Epithelial cell of prostate (primary cell): ENCODE data around the gene IGF2BP1.
"Not testable (repeated sequence)": the region's sequence is repeated elsewhere in the genome, so short reads cannot be mapped to it uniquely, and the experiment has no call there.

Experiments
- DNase-seq: peaks from one replicate; pipeline ENCODE4 v3.0.0-alpha.2; 2011; ENCODE audit warnings: low read depth, low spot score
- H3K27ac ChIP-seq: fragments of 450-650 bp; 2 replicates; pipeline ENCODE4 v1.5.1; 2017; ENCODE audit warnings: mild to moderate bottlenecking

The IGF2BP1 gene

DNA sequence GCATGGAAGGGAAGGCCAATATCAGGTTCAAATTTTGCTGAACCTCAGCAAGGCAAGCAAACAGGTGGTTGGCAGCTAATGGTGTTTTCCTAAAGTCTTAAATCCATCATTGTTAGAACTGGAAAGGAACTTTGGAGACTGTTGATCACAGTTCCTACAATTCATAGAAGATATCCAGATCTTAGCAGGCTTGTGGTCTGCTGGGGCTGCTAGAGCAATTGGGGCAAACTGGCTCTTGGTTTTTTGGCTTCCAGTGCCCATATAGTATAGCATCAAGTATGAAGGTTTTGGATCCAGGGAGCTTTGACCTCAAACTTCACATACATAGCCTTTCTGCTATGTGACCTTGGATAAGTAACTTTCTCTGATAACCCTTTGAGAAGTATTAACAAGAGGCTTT lies 49.7 kb downstream of the IGF2BP1 start:
- no peak for DNase-seq
- no peak overlapping the region for H3K27ac ChIP-seq

DNA sequence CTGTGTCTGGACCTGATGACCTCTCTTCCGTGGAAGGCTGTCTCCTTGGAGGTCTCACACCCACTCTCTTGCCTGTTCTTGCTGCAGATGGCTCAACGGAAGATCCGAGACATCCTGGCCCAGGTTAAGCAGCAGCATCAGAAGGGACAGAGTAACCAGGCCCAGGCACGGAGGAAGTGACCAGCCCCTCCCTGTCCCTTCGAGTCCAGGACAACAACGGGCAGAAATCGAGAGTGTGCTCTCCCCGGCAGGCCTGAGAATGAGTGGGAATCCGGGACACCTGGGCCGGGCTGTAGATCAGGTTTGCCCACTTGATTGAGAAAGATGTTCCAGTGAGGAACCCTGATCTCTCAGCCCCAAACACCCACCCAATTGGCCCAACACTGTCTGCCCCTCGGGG lies 52.1 kb downstream of the IGF2BP1 start:
- no peak overlapping the region for H3K27ac ChIP-seq
- no peak for DNase-seq

DNA sequence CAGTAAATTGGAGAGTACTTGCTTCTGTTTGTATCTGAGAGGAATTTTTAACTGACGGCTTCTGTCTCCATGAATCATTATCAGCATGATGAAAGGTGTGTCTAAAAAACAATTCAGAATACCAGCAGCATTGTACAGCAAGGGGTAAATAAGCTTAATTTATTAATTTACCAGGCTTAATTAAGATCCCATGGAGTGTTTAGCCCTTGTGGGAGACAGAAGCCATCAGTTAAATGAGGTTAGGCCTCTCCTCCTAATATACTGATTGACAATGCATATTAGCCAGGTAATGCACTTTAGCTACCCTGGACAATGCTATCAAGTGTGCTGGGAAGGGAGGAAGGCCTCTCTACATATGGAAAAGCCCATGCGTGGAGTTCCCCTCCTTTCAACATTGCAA lies 53.4 kb downstream of the IGF2BP1 start:
- no peak for DNase-seq

DNA sequence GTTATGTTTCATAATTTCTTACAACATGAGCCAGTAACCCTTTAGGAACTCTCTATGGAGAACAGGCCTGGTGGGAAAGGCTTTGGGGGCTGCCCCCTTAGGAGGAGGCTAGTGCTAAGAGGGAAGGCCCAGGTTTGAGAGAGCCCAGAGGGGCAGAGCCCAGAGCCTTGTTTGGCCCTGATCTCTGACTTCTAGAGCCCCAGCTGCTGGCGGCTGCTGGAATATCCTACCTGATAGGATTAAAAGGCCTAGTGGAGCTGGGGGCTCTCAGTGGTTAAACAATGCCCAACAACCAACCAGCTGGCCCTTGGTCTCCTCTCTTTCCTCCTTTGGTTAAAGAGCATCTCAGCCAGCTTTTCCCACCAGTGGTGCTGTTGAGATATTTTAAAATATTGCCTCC lies 54.1 kb downstream of the IGF2BP1 start:
- no peak overlapping the region for H3K27ac ChIP-seq
- DNase-seq, result no peak

More for the DNA sequence above, 53.4 kb downstream of the IGF2BP1 start:
- no peak overlapping the region for H3K27ac ChIP-seq

DNA sequence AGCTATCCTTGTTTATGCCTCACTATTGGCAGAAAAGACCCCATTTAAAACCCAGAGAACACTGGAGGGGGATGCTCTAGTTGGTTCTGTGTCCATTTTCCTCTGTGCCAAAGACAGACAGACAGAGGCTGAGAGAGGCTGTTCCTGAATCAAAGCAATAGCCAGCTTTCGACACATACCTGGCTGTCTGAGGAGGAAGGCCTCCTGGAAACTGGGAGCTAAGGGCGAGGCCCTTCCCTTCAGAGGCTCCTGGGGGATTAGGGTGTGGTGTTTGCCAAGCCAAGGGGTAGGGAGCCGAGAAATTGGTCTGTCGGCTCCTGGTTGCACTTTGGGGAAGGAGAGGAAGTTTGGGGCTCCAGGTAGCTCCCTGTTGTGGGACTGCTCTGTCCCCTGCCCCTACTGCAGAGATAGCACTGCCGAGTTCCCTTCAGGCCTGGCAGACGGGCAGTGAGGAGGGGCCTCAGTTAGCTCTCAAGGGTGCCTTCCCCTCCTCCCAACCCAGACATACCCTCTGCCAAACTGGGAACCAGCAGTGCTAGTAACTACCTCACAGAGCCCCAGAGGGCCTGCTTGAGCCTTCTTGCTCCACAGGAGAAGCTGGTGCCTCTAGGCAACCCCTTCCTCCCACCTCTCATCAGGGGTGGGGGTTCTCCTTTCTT lies 56.1 kb downstream of the IGF2BP1 start:
- no peak for DNase-seq
- H3K27ac ChIP-seq, result no peak overlapping the region

DNA sequence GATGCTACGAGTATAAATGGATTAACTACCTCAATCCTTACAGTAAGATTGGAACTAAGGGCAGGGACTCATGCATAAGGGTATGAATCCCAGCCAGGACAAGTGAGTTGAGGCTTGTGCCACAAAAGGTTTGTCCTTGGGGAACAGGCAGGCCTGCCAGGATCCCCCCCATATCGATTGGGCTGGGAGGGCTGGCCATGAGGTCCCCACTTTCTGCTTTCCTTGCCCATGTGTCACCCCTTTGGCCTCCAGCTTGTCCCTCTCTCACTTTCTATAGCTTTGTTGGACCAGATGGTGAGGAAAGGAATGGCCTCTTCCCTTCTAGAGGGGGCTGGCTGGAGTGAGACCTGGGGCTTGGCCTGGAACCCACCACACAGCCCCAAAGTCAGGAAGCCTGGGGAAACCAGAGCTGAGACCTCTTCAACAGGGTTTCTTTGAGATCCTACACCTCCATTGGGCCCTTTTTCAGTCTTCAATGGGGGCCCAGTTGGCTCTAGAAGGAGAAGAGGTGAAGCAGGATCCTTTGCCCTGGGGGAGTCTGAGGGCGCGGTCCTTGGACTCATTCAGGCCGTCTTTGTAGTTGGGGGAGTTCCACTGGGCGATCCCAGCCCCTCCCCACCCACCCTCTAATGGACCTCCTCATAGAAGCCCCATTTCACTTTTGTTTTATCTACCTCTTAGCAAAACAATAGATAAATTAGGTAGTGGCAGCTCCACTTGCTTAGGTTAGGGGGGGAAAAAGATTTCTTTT lies 57.3 kb downstream of the IGF2BP1 start:
- no peak overlapping the region for H3K27ac ChIP-seq
- no peak for DNase-seq

DNA sequence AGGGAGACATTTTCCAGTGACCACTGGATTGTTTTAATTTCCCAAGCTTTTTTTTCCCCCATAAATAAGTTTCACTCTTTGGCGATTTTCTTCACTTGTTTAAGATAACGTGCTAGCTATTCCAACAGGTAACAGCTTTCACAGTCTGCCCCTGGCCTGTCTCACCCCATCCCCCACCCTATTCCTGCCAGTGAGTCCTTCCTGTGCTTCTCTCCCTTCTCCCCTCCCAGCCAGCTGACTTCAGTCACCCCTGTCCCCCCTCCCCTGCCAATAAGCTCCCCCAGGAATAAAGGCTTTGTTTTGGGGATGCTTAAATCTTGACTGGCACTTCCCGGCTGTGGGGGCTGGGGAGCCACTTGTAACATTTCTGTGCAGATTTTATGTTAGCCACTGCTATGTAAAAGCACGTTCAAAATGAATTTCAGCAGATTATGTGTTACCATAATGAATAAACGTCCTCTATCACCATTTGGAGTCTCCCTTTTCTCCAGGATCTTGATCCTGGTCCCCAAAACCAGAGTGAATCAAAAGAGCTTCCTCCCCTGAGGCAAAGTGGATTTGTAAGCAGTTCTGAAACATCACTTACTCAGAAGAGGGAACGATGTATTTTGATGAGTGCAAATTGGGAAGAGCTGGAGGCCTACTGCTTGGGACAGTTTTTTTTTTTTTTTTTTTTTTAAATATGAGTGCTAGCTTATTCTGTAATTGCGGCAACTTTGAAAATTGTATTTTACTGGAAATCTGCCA lies 58.2 kb downstream of the IGF2BP1 start:
- no peak for DNase-seq
- H3K27ac ChIP-seq, result no peak overlapping the region

DNA sequence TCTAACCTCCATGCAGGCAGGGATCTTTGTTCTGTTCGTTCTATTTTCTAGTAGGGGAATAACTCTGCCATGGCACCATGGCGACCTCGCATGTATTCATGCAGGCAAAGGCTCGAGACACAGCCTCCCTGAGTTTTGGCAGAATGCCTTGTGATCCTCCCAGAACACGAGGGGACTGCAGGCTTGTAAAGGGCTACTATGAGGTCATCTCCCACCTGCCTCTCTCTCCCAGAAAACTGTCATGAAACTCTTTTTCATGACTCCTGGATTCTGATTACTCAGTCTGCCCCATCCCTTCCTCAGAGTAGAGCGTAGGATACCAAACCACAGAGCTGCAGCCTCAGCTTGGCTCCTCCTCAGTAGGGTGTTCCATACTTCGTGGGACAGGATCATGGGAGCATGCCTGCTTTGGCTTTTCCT lies 64.3 kb downstream of the IGF2BP1 start:
- no peak overlapping the region for H3K27ac ChIP-seq
- no peak for DNase-seq

DNA sequence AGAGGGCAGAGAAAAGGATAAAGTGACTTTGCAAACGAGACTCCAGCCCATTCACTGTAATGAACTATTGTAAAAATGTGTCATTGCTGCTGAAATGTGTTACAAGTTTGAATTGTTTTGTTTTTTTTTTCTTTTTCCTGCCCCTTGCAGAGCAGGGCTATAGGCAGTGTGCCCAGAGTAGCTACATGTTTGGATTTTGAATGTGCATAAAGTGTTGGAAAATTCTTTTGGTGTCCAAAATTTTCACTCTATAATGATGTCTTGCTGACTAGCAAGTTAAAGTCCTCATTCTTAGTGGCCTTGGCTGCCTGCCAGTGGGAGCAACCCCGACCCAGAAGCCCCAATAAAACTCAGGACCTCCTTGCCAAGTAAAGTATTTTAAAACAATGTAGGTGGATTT lies 66.5 kb downstream of the IGF2BP1 start:
- no peak overlapping the region for H3K27ac ChIP-seq
- no peak for DNase-seq

DNA sequence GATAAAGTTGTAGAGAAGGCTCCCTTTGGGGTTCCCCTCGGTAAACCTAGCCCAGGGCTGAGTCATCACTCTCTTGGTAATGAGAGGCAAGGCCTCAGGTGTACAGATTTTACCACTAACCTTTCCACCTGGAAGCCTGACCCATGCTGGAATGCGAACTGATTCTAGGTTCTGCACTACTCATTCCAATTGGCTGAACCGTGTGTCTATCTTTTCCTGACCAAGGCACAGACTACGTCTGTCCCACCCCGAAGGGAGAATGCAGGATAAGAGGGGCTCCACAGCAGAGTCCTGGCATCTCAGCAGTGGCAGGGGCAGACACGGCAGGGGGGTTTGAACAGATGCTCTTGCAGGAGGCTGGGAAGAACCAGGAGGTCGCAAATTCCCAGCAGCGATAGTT lies 70.0 kb downstream of the IGF2BP1 start:
- no peak overlapping the region for H3K27ac ChIP-seq
- no peak for DNase-seq

DNA sequence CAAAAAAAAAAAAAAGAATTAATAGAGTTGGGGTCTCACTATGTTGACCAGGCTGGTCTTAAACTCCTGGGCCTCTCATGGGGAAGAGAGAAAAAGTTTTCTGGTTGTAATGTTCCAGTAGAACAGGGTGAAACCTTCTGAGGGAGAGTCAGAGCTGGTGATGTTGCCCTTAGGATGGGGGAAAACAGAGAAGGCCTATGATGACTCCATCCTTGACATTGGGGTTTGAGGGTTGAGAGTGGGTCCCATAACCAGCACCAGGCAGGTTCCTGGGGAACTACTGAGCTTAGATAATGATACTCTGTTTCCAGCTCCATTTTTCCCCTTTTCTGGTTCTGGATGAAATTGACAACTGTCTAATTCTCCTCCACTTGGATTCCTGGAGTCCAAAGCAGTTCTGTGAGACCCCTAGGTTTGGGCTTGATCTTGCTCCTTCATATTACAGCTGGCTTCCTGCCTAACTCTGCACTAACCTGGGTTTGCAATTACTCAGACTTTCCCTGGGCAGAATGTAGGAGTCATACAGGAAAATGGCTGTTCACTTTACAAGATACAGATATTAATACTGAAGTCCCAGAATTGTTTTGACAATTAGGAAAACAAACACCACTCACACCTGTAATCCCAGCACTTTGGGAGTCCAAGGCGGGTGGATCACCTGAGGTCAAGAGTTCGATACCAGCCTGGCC lies 72.5 kb downstream of the IGF2BP1 start:
- H3K27ac ChIP-seq, result no peak overlapping the region
- DNase-seq, result no peak

DNA sequence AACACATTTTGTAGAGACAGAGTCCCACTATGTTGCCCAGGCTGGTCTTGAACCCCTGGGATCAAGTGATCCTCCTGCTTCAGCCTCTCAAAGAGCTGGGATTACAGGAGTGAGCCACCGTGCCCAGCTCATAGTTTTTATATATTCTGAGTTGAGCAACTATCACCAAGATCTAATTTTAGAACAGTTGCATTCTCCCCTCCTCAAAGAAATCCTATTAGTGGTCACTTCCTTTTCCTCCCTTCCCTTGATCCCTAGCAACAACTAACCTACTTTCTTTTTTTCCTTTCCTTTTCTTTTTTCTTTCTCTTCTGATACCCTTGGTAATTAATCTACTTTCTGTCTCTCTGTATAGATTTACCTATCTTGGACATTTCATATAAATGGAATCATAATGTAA lies 73.9 kb downstream of the IGF2BP1 start:
- no peak overlapping the region for H3K27ac ChIP-seq
- no peak for DNase-seq

DNA sequence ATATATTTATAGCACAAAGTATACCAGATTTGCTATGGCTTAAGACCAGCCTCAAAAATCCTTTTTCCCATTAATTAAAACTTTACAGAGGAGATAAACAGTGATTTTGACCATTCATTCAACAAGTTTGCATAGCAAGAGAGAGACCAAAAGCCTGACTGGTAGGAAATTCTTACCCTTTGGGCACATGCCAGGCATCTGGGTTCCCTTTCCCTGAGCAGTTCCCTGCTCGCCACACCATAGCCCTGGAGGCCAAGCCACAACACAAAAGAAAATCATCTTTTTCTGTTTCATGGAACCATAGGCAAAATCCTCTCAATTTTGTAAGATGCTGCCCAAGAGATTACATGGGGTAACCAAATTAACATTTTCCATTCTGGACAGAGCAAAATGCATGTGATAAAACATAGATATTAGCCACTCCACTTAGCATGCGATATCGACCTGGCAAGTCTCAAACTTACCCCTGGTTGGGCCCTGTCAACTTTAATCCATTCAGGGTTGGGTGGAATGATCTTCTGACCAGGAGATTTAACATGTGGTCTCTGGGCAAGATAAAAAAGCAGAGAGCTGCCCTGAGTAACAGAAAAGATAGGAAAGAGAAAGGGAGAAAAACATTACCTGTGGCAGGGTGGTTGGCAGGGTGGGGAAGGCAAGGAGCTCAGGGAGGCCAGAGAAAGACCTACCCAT lies 77.8 kb downstream of the IGF2BP1 start:
- H3K27ac ChIP-seq, result no peak overlapping the region
- no peak for DNase-seq

DNA sequence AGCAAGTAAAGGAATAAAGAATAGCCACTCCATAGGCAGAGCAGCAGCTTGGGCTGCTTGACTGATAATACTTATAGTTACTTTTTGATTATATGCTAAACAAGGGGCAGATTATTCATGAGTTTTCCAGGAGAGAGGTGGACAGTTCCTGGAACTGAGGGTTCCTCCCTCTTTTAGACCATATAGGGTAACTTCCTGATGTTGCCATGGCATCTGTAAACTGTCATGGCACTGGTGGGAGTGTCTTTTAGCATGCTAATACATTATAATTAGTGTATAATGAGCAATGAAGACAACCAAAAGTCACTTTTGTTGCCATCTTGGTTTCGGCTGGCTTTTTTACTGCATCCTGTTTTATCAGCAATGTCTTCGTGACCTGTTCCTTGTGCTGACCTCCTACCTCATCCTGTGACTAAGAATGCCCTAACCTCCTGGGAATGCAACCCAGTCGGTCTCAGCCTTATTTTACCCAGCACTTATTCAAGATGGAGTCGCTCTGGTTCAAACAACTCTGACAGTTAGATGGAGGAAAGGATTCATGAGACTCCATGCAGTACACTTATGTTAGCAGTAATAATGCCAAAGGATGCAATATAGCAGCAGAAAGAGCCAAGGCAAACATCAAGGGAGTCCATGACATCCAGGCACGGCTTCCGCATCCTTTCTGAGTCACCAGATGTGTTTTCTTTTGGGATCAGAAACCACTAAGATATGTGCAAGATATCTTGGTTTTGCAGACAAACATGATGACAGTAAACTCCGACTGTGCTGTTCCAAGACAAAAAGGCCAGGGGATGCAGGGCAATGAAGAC lies 79.6 kb downstream of the IGF2BP1 start:
- DNase-seq, result no peak
- no peak overlapping the region for H3K27ac ChIP-seq

DNA sequence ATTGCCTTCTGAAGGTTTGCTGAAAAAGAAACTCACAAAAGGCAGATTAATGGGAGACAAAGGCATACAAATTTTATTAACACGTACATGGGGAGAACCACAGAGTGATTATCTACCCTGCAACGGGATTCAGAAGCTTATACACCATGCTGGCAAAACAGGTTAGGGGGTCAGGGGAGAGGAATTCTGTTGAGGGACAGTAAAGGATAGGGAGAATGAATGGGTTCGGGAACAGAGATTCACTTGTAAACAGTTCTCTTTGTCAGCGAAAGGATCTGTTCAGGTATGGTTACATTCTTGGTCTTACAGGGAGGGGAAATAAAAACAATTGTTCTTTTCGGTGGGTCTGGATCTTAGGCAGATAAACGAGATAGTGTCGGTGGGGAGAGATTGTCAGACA lies 81.1 kb downstream of the IGF2BP1 start:
- H3K27ac ChIP-seq, result no peak overlapping the region
- DNase-seq, result no peak

DNA sequence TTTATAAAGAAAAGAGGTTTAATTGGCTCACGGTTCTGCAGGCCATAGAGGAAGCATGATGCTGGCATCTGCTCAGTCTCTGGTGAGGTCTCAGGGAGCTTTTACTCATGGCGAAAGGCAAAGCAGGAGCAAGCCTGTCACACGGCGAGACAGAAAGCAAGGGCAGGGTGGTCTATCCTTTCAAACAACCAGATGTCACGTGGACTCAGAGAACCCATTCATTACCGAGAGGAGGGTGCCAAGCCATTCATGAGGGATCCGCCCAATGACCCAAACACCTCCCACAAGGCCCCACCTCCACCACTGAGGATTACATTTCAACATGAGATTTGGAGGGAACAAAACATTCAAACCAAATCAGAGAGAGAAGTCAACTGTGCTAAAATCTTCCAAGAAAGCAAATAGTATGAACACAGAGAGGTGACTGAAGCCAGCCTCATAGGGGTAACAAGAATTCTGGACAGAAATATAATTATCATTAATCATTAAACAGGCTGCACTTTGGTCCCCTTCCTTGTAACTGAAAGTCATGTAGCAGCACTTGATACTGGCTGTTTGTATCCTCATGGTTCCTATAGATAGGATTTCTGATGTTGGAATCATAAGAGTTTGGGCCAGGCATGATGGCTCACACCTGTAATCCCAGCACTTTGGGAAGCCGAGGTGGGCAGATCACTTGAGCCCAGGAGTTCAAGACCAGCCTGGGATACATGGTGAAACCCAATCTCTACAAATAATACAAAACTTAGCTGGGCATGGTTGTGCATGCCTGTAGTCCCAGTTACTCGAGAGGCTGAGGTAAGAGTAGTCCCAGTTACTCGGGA lies 82.9 kb downstream of the IGF2BP1 start:
- H3K27ac ChIP-seq, result no peak overlapping the region

DNA sequence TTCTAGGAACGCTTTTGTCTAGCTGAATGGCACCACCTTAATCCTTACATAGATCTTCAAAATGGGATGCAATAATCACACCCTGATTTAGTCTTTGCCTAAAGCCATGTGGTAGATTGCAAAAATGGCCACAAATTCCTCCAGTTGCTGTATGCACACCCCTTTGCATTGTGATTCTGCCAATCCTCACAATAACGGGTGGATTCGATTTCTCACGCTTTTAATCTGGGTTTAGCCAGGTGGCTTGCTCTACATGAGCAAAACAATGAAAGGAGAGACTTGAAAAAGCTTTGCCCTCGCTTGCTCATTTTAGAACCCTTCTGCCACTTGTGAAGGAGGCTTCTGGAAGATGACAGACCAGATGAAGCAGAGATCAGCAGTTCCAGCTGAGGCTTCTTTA lies 85.0 kb downstream of the IGF2BP1 start:
- H3K27ac ChIP-seq, result no peak overlapping the region
- no peak for DNase-seq

More for the DNA sequence above, 82.9 kb downstream of the IGF2BP1 start:
- DNase-seq, result no peak

DNA sequence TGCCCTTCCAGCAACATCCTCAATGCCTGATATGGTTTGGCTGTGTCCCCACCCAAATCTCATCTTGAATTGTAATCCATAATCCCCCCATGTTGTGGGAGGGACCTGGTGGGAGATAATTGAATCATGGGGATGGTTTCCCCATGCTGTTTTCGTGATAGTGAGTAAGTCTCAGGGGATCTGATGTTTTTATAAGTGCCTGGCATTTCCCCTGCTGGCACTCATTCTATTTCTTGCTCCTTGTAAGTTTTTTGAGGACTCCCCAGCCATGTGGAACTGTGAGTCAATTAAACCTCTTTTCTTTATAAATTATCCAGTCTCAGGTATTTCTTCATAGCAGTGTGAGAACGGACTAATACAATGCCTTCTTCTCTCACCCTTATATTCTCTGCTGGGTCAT lies 87.9 kb downstream of the IGF2BP1 start:
- not testable (repeated sequence) for H3K27ac ChIP-seq, DNase-seq
